HG02588 (cell line): ENCODE data around the gene CCL3.
"Not testable (repeated sequence)": the region's sequence is repeated elsewhere in the genome, so short reads cannot be mapped to it uniquely, and the experiment has no call there.

Experiments used
- ATAC-seq: cut with Tn5 transposase; IDR thresholded peaks from one replicate; pipeline ENCODE4 v1.9.1; 2021; ENCODE audit warnings: mild to moderate bottlenecking, moderate library complexity; ENCODE audit not compliant: unreplicated experiment

Gene CCL3

GRCh38 chr17:36088670-36089338 lies 1.1 kb downstream of the CCL3 start:
- no peak for ATAC-seq

- ATAC-seq: not testable (repeated sequence)
Observed at GRCh38 chr17:36087897-36088572, 1.9 kb downstream of the CCL3 start.

DNA sequence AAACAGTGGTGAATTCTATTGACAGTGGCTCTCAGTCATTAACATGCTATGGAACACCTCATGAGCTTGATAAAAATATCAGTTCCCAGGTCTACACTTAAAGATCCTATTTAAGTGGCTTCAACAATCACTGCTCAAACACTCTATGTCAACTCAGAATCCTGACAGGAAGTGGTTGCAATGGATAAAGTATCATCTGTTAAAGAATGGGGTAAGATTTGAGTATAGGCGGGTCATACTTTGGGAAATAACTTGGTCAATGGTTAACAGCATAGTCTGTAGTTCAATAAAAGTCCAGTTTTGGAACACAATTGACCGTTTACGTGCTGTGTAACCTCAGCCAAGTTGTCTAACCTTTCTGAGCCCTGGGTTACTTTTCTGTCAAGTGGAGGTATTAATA lies 2.5 kb downstream of the CCL3 start:
- not testable (repeated sequence) for ATAC-seq

DNA sequence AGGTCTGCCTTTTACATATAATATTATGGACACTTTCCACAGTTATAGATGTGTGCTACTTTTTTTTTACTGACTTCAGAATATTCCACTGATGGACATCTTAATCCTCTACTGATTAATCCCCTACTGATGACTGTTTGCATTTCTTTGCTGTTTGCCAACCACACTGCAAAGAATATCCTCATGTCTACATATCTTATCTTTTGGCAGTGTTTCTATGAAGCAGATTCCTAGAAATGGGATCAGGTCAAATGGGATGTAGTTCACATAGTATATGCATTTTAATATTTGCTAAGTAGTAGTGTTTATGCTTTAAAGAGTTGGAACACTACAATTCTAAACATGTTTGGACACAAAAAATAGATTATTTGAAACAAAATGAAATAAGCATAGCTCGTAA lies 3.2 kb downstream of the CCL3 start:
- no peak for ATAC-seq

- no peak for ATAC-seq
Observed at GRCh38 chr17:36085765-36086164, 4.2 kb downstream of the CCL3 start.

DNA sequence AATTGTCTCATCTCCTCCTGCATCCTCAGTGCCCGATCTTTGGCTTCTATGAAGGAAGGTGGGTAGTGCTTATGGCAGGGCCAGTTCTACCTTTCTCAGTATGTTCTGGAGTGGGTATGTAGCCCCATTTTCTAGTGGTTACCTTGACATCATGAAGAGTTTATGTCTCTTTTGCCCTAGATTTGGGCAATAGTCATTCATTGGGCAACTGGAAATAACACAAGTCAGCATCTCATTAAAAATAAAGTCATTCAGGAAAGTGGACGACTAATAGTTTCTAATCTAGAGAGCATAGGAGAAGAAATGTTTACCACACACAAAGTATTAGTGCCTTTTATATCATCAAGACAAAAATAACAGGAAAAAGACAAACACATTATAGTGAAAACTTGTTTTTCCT lies 6.3 kb downstream of the CCL3 start:
- ATAC-seq: not testable (repeated sequence)

GRCh38 chr17:36082482-36083120 lies 7.3 kb downstream of the CCL3 start:
- ATAC-seq: peak; percentile 59

GRCh38 chr17:36081681-36082471 lies 8.1 kb downstream of the CCL3 start:
- ATAC-seq: not testable (repeated sequence)

DNA sequence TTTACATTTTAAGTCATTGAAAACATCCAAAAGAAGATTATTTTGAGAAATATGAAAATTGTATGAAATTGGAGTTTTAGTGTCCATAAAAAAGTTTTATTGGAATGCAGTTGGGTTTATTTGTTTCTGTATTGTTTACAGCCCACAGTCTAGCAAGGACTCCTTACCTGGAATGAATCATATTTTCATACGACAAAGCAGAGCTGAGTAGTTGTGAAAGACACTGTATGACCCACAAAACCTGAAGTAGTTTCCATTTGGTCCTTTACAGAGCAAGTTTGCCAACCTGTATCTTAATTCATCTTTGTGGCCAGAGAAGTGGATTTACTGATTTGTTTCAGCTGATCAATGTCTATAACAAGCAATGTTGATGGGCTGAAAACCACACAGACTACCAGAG lies 15.6 kb downstream of the CCL3 start:
- ATAC-seq: no peak

GRCh38 chr17:36072431-36073121 lies 17.4 kb downstream of the CCL3 start:
- ATAC-seq: peak; percentile 62

DNA sequence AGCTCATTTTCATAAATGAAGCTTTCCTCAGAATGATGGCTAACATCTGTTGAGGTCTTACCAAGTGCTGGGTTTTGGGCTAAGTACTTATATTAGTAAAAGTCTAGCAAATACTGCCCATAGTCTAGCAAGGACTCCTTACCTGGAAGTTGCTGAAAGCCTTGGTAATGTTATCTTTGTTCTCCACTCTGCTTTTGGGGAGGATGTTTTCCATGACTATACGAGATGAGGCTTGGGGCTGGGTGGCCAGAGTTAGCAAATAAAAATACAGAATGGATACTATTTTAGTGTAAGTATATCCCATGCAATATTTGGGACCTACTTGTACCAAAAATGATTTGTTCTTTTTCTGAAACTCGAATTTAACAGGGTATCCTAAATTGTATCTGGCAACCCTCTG lies 18.2 kb downstream of the CCL3 start:
- no peak for ATAC-seq

DNA sequence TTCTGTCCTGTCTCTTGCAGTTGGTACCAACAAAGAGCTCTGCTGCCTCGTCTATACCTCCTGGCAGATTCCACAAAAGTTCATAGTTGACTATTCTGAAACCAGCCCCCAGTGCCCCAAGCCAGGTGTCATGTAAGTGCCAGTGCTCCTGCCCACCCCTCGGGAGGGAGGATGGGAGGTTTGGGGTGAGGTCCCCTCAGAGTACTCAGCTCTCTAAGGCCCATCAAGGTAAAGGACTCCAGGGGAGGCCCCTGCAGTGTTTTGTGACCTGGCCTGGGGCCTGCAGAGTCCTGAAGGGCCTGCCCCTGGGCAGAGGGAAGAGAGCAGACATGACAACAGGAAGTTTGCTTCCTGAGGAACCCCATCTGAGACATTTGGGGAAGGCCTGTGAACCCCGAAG lies 19.5 kb downstream of the CCL3 start:
- no peak for ATAC-seq

- no peak for ATAC-seq
Observed at GRCh38 chr17:36069136-36069535, 20.8 kb downstream of the CCL3 start.

DNA sequence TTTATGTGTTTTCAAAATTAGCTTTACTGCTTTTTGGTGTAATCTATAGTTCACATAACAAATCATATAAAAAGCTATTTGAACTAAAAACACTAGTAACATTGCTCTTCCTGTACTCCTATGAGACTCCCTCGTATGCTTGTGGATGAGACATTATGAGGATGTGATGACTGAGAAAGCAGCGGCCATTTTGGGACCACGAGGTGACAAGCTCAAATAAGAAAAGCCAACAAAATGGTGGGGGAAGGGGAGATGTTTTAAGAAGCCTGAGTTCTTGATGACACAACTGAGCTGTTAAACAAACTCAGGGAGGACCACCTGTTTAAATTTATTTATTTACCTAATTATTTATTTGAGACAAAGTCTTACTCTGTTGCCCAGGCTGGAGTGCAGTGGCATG lies 21.4 kb downstream of the CCL3 start:
- ATAC-seq: no peak

GRCh38 chr17:36066365-36066985 lies 23.5 kb downstream of the CCL3 start:
- no peak for ATAC-seq

DNA sequence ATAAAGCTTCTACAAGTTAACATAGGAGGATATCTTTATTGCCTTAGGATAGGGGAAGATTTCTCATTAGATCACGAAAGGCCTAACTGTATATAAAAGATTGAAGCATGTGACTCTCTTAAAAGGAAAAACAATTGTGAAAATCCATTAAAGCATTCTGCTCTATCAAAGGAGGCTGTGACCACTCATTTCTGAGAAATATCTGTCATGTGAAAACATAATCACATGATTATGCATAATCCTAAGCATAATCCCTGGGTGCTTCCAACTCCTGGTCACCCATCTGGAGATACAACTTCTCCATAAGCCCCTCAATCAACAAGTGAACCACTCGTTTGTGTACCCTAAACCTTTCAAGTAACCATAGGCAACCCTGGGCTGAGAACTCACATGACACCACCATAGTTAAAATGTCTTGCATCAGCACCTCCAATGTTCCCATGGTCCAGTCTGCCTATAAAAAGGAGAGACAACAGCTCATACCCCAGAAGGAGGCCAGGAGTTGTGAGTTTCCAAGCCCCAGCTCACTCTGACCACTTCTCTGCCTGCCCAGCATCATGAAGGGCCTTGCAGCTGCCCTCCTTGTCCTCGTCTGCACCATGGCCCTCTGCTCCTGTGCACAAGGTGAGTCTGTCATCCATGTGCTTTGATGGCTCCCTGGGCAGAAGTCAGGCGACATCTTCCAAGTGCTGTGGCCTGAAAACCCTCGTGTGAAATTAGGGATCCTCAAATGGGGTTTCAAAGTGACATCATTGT lies 26.0 kb downstream of the CCL3 start, which contains the start of gene CCL18:
TSS of gene CCL18 (plus strand) at position 487 of the 756 bp plus-strand sequence. CDS start at position 558, 71 bp downstream.
- ATAC-seq: no peak

DNA sequence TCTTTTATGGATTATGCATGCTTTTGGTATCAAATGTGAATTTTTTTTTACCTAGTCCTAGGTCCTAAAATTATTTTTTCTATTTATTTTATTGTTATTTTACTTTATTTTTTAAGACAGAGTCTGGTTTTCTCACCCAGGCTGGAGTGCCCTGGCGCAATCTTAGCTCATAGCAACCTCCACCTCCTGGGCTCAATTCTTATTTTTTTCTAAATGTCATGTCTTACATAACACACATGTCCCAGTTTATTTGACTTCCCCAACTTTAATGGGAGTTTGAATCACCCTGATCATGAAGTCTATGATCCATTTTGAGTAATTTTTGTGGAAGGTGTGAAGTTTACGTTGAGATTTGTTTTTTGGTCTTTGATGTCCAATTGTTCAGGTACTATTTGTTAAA lies 29.1 kb downstream of the CCL3 start:
- no peak for ATAC-seq

DNA sequence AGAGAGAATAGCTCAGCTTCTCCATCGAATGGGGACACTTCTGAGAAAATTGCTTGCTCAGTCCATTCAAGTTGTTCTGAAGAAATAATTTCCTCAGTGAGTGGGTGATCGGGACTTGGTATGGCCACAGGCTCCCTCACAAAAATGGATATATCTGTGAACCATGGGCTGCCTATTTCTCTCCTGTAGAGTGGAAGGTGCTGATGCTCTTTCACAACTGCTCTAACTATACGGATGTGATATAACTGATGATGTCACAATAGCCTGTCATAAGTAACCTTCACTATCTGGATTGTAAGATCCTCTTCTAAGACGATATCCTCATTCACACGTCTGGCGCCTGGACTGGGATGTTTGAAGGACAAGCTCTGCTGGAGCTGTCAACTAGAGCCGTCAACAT lies 30.5 kb downstream of the CCL3 start:
- ATAC-seq: no peak

DNA sequence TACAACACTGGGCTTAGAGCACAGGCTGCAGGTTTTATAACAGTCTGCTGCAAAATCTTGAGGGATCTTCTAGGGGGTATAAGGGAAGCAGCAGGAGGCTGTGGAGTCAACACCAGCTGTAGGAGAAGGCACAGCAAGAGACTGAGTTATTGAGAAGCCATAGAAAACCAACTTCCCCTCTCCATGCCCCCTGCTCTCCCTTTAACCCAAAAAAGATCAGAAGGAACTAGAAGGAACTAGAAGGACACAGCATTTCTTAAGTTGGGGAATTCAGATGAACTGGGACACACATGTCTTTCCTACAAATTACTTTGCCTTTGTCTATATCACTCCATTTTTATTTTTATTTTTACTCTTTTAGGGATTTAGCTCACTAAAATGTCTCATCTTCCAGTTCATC lies 32.0 kb downstream of the CCL3 start:
- ATAC-seq: no peak
